Naive thymus-derived CD4-positive, alpha-beta T cell (primary cell): ENCODE measurements around the gene RANBP1. TPM values are rescaled to one million over a fixed set of nuclear protein-coding genes. Genes with fewer than 3 reads are reported as not detected.
A peak's percentile ranks its signal among the peaks of the same experiment; 100 is the strongest.

Source experiments
- ATAC-seq: fragments of 150-1000 bp; cut with Tn5 transposase; 2 replicates; pipeline ENCODE4 v1.10.0; 2021; ENCODE audit warnings: mild to moderate bottlenecking, moderate library complexity
- CTCF ChIA-PET: fragments of 350-600 bp; sonication (Branson Sonifier 250); formaldehyde crosslinking; loops from one replicate; lab custom pipeline; 2021; ENCODE audit warnings: antibody characterized with exemption; lab: Charles Lee
- POLR2A ChIA-PET: fragments of 350-600 bp; sonication (Branson Sonifier 250); formaldehyde crosslinking; loops from one replicate; lab custom pipeline; 2021; ENCODE audit warnings: antibody characterized with exemption, inconsistent platforms; lab: Charles Lee
- DNase-seq, 9 donors: peaks; one replicate each; pipeline versions ENCODE4 v3.0.0 to v3.0.0-alpha.2; 2020 to 2022; ENCODE audit warnings: mixed read lengths in 1 of 9
- H3K27ac ChIP-seq: one replicate; pipeline ENCODE4 v1.7.0; 2013; ENCODE audit warnings: mild to moderate bottlenecking, low read depth, low read length, moderate library complexity
- H3K27me3 ChIP-seq, 2 donors: one replicate each; pipeline ENCODE4 v1.7.0; 2013; ENCODE audit warnings: low read length in 2 of 2, mild to moderate bottlenecking in 2 of 2, moderate library complexity in 2 of 2; ENCODE audit not compliant: control insufficient read depth in 2 of 2, insufficient read depth in 2 of 2
- H3K36me3 ChIP-seq, 3 experiments: 1 replicate in 2 of 3; 2 replicates in 1 of 3; pipeline ENCODE4 v1.7.0; 2013; ENCODE audit warnings: low read length in 3 of 3, mild to moderate bottlenecking in 3 of 3, moderate library complexity in 1 of 3; ENCODE audit not compliant: insufficient read depth in 3 of 3, control insufficient read depth in 2 of 3
- H3K4me1 ChIP-seq, 2 donors: one replicate each; pipeline ENCODE4 v1.7.0; 2013; ENCODE audit warnings: low read length in 2 of 2, mild to moderate bottlenecking in 2 of 2, moderate library complexity in 1 of 2; ENCODE audit not compliant: control insufficient read depth in 2 of 2, insufficient read depth in 2 of 2
- H3K4me3 ChIP-seq: 2 replicates; pipeline ENCODE4 v1.7.0; 2013; ENCODE audit warnings: mild to moderate bottlenecking, low read length
- H3K9me3 ChIP-seq, 3 experiments: 1 replicate in 2 of 3; 2 replicates in 1 of 3; pipeline ENCODE4 v1.7.0; 2013; ENCODE audit warnings: low read length in 3 of 3; ENCODE audit not compliant: control insufficient read depth in 2 of 3
- H3K27ac Mint-ChIP-seq, 9 donors: one replicate each; pipeline ENCODE4 v1.8.0; 2020 to 2022; ENCODE audit warnings: mixed read lengths in 9 of 9, mild to moderate bottlenecking in 8 of 9, moderate library complexity in 5 of 9, inconsistent platforms in 2 of 9
- H3K27me3 Mint-ChIP-seq, 5 donors: one replicate each; pipeline ENCODE4 v1.8.0; 2021 to 2022; ENCODE audit warnings: mixed read lengths in 5 of 5, mild to moderate bottlenecking in 1 of 5
- H3K36me3 Mint-ChIP-seq, 5 donors: one replicate each; pipeline ENCODE4 v1.8.0; 2020 to 2022; ENCODE audit warnings: mixed read lengths in 5 of 5, mild to moderate bottlenecking in 3 of 5, inconsistent platforms in 1 of 5
- H3K4me1 Mint-ChIP-seq, 7 donors: one replicate each; pipeline ENCODE4 v1.8.0; 2020 to 2022; ENCODE audit warnings: mixed read lengths in 7 of 7, mild to moderate bottlenecking in 3 of 7, inconsistent platforms in 1 of 7
- H3K4me3 Mint-ChIP-seq, 10 donors: one replicate each; pipeline ENCODE4 v1.8.0; 2020 to 2022; ENCODE audit warnings: mild to moderate bottlenecking in 10 of 10, mixed read lengths in 10 of 10, moderate library complexity in 6 of 10, inconsistent platforms in 2 of 10
- H3K9me3 Mint-ChIP-seq, 11 donors: one replicate each; pipeline ENCODE4 v1.8.0; 2020 to 2022; ENCODE audit warnings: mixed read lengths in 11 of 11, mild to moderate bottlenecking in 4 of 11, inconsistent platforms in 1 of 11, moderate library complexity in 1 of 11
- intact Hi-C, 2 donors: fragments of 100-400 bp; cut with micrococcal nuclease; formaldehyde crosslinking; loops; one replicate each; pipeline ENCODE4 v1.15.1; 2023
- polyA plus RNA-seq, 2 donors: library from polyadenylated mRNA; unstranded; fragments of 300-500 nt; fragmentation: Illumina TruSeq; gene quantifications; one replicate each; pipeline ENCODE4 v1.2.3, GENCODE V29; 2021
- total RNA-seq, 6 experiments: library from RNA in 5 of 6; stranded (reverse) in 5 of 6; gene quantifications; 1 replicate in 5 of 6; 2 replicates in 1 of 6; pipeline ENCODE4 v1.2.3 and lab custom pipeline; 2021 to 2026

Gene RANBP1
- total and polyA plus RNA-seq, 7 experiments from 2014 or later, result 50.4 to 224 (median 75.5) TPM

DNA sequence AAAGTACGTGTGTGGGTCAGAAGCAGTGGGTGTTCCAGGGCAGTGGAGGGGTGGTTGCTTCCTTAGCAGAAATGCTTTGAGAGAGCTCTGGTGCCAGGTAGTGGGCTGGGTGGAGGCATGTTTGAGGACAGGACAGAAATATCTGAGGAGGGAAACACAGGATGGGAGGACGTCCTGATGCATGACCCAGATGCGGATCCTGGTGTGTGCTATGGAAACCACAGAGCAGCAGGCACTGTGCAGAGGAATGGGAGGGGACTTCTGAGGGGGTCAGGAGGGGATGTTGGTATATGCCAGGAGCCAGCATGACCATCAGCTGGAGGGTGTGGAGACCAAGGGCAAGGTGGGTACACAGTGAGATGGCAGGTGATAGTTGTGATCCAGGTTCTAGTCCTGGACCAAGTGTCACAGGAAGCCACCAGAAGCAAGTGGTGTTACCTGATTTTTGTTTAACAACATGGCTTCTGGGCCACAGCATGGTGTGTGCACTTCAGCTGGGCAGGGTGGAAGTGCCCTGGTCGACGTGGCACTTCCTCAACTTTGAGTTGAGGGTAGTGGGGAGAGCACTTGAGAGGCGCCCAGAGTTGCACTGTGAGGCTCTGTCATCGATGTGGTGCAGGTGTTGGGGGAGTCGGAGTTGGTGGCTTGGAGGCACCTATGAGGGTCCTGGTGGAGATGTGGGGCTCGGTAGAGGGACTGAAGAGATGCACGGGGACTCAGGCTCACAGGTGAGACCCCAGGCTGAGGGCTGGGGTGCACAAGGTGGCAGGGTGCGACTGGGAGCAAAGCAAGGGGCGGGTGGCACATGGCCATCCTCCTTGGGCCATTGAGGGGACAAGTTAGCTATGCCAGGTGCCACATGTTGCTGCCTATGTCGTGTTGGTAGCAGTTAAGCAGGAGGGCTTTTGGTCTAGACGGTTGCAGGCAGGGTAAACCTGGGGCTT is 28.3 kb upstream of the RANBP1 start:
- Histone ChIP-seq H3K9me3 (no peaks in the 10 kb centered on the region), H3K4me1 (peaks cover 12 to 53% of the 10 kb centered on the region in 2 donors), H3K4me3 (no peak overlapping the region), H3K27me3 (no peaks in the 10 kb centered on the region), H3K36me3 (peaks cover 16 to 72% (median 26%) of the 10 kb centered on the region in 3 experiments), H3K27ac (no peak overlapping the region)
- Mint-ChIP-seq H3K36me3 (peaks cover 16 to 67% (median 30%) of the 10 kb centered on the region in 5 donors), H3K27me3 (no peaks in the 10 kb centered on the region), H3K27ac (peak overlapping the region in 1 of 9 donors; percentile 70), H3K4me1 (peaks cover 22 to 40% (median 31%) of the 10 kb centered on the region in 7 donors), H3K4me3 (no peak overlapping the region), H3K9me3 (peaks cover 0 to 1% (median 0%) of the 10 kb centered on the region in 11 donors)
- DNase-seq, result no peak
- ATAC-seq, result peak; percentile 47
- ChIA-PET CTCF (interaction anchor here (0.7 kb wide), 1 partner anchor 1866 kb away, joined by 3 read pairs; no protein-coding TSS in a partner anchor), POLR2A (no interaction called here)
- intact Hi-C loops, result no loop called here

DNA sequence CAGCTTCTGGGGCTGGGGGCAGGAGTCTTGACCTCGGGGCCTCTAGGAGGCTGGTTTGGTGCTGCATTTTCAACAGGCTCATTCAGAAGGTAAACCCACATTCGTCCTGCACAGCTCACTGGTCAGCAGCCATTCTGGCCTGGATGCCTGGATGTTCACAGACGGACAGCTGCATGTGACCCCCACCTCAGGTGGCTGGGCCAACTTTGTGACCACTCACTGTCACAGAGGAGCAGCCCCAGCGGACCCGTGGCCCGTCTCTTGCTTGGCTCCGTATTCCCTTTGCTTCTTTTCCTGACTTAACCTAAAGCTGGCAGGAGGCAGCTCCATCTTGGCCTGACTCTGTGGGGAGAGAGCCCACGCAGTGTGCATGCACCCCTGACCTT is 27.6 kb upstream of the RANBP1 start:
- peaks cover 5 to 60% of the 10 kb centered on the region in 2 donors for H3K4me1 ChIP-seq
- no peaks in the 10 kb centered on the region for H3K9me3 ChIP-seq
- H3K27me3 ChIP-seq, result no peaks in the 10 kb centered on the region
- peaks cover 0 to 1% (median 0%) of the 10 kb centered on the region in 11 donors for H3K9me3 Mint-ChIP-seq
- ChIA-PET CTCF (interaction anchor here (0.7 to 0.9 kb wide), 2 partner anchors 9 to 1866 kb away, joined by 3 read pairs; no protein-coding TSS in a partner anchor), POLR2A (no interaction called here)
- no peaks in the 10 kb centered on the region for H3K27me3 Mint-ChIP-seq
- peaks cover 16 to 70% (median 30%) of the 10 kb centered on the region in 5 donors for H3K36me3 Mint-ChIP-seq
- no peak overlapping the region for H3K4me3 ChIP-seq
- H3K36me3 ChIP-seq, result peaks cover 16 to 78% (median 26%) of the 10 kb centered on the region in 3 experiments
- intact Hi-C loops, result no loop called here
- no peak overlapping the region for H3K27ac Mint-ChIP-seq
- DNase-seq, result no peak
- peaks cover 15 to 34% (median 25%) of the 10 kb centered on the region in 7 donors for H3K4me1 Mint-ChIP-seq
- no peak overlapping the region for H3K4me3 Mint-ChIP-seq
- H3K27ac ChIP-seq, result no peak overlapping the region
- ATAC-seq, result no peak

DNA sequence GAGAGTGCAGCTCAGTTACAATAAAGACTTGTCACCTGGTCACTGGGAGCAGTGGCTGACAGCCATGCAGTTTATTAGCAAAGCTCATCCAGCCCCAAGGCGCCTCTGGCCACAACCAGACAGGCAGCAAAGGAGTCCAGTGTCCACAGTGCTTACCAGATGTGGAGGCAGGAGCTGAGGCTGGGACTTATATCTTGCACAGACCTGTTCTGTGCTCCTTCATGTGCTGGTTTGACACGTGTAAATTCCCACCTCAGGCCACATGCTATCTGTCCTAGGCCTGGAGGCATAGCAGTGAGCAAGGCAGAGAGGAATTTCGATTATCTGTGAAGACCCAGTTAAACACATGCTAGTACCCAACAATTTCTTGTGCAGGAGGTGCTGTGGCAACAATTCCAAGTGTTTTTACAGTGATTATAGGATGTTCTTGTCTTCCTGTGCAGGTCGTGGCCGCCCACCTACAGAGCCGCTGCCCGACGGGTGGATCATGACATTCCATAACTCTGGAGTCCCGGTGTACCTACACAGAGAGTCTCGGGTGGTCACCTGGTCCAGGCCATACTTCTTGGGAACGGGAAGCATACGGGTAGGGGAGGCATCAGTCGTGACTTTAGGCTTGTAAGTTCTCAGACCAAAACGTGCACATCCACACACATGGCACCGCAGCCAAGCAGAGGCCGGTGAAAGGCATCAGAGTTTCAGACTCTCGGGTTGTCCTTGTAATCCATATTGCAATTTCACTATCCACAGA is 26.5 kb upstream of the RANBP1 start:
- peaks cover 0 to 1% (median 0%) of the 10 kb centered on the region in 11 donors for H3K9me3 Mint-ChIP-seq
- peaks cover 16 to 78% (median 36%) of the 10 kb centered on the region in 5 donors for H3K36me3 Mint-ChIP-seq
- H3K36me3 ChIP-seq, result peaks cover 16 to 90% (median 29%) of the 10 kb centered on the region in 3 experiments
- H3K9me3 ChIP-seq, result no peaks in the 10 kb centered on the region
- no peak overlapping the region for H3K27ac ChIP-seq
- DNase-seq (no peak), ATAC-seq (no peak)
- no peaks in the 10 kb centered on the region for H3K27me3 ChIP-seq
- H3K27ac Mint-ChIP-seq, result peak overlapping the region in 3 of 9 donors; percentile 3 to 51 (median 29)
- H3K4me1 ChIP-seq, result peaks cover 0 to 65% of the 10 kb centered on the region in 2 donors
- ChIA-PET CTCF (interaction anchor here (0.9 kb wide), 1 partner anchor 10 kb away, joined by 3 read pairs; no protein-coding TSS in a partner anchor), POLR2A (no interaction called here)
- peaks cover 4 to 31% (median 13%) of the 10 kb centered on the region in 7 donors for H3K4me1 Mint-ChIP-seq
- H3K27me3 Mint-ChIP-seq, result no peaks in the 10 kb centered on the region
- no peak overlapping the region for H3K4me3 Mint-ChIP-seq
- intact Hi-C loops, result no loop called here
- no peak overlapping the region for H3K4me3 ChIP-seq

DNA sequence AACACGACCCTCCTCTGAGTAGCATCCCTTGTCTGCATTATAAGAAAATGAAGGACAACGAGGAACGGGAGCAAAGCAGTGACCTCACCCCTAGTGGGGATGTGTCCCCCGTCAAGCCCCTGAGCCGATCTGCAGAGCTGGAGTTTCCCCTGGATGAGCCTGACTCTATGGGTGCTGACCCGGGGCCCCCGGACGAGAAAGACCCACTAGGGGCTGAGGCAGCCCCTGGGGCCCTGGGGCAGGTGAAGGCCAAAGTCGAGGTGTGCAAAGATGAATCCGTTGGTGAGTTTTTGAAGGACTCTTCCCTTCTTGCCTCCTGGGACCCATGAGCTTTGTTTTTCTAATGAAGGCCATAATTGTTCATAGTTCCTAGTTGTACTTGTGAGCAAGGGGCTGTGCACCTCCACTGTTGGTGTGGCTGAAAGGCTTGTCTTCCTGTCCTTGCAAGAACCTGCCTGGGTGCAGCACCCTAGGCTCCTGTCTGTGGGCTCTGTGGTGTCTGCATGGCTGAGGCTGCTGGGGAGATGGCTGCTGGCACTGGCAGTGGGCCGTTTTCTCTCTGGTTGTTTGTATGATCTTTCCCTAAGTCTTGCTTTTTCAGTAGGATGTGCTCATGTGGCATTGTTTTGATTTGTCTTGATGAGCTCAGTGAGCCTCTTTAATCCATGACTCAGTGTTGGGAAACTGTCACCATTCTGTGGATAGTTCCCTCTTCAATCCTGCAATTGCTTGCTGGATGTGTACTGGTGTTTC is 25.8 kb upstream of the RANBP1 start:
- Mint-ChIP-seq H3K4me1 (peaks cover 0 to 27% (median 8%) of the 10 kb centered on the region in 7 donors), H3K4me3 (no peak overlapping the region)
- intact Hi-C loops, result no loop called here

DNA sequence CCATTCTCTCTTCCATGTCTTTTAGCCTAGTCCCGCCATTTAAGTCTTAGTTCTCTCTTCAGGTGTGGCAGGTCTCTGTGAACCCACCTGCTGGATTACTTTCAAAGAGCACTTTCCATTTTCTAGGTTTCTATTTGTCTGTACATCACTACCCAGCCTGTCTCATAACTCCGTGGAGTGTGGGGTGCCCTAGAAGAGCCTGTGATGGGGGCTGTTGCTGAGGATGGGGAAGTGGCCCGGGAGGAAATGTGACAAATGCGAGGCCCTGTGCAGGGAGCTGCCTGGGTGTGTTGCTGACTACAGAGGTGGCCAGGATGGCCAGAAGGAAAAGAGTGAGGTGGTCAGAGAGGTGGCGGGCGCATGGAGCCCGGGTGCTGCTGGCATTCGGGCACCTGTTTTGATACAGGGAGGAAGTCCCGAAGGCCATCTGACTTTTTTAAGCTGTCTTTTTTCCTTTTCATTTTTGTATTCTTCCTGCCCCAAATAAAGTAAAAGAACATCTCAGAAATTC is 25.1 kb upstream of the RANBP1 start:
- Histone ChIP-seq H3K36me3 (peaks cover 14 to 99% (median 43%) of the 10 kb centered on the region in 3 experiments), H3K4me1 (peaks cover 0 to 64% of the 10 kb centered on the region in 2 donors), H3K9me3 (no peaks in the 10 kb centered on the region), H3K27ac (no peak overlapping the region), H3K4me3 (no peak overlapping the region), H3K27me3 (no peaks in the 10 kb centered on the region)
- DNase-seq, result no peak
- Mint-ChIP-seq H3K27ac (peak overlapping the region in 1 of 9 donors; percentile 75), H3K9me3 (no peaks in the 10 kb centered on the region), H3K36me3 (peaks cover 16 to 84% (median 42%) of the 10 kb centered on the region in 5 donors), H3K27me3 (no peaks in the 10 kb centered on the region), H3K4me1 (peaks cover 0 to 21% (median 8%) of the 10 kb centered on the region in 7 donors), H3K4me3 (no peak overlapping the region)
- ATAC-seq, result no peak
- intact Hi-C loops, result no loop called here
- CTCF ChIA-PET, result interaction anchor here (0.6 kb wide), 1 partner anchor 652 kb away, joined by 4 read pairs; no protein-coding TSS in a partner anchor
- POLR2A ChIA-PET, result interaction anchor here (0.8 kb wide), 1 partner anchor 17 kb away, joined by 4 read pairs; no protein-coding TSS in a partner anchor

More for the DNA sequence above, 25.8 kb upstream of the RANBP1 start:
- peaks cover 16 to 97% (median 36%) of the 10 kb centered on the region in 3 experiments for H3K36me3 ChIP-seq
- DNase-seq, result no peak
- no peaks in the 10 kb centered on the region for H3K9me3 ChIP-seq
- no peak overlapping the region for H3K27ac ChIP-seq
- peaks cover 16 to 84% (median 36%) of the 10 kb centered on the region in 5 donors for H3K36me3 Mint-ChIP-seq
- POLR2A ChIA-PET, result no interaction called here
- H3K27me3 Mint-ChIP-seq, result no peaks in the 10 kb centered on the region
- CTCF ChIA-PET, result no interaction called here
- peaks cover 0 to 65% of the 10 kb centered on the region in 2 donors for H3K4me1 ChIP-seq
- H3K27me3 ChIP-seq, result no peaks in the 10 kb centered on the region
- H3K4me3 ChIP-seq, result no peak overlapping the region
- no peaks in the 10 kb centered on the region for H3K9me3 Mint-ChIP-seq
- peak overlapping the region in 1 of 9 donors; percentile 3 for H3K27ac Mint-ChIP-seq
- no peak for ATAC-seq
